GM12891 (cell line): ENCODE data around the gene RTL9.
"Not testable (repeated sequence)": the region's sequence is repeated elsewhere in the genome, so short reads cannot be mapped to it uniquely, and the experiment has no call there.

Experiments
- DNase-seq: peaks from one replicate; pipeline ENCODE4 v3.0.0; 2011; ENCODE audit warnings: low spot score; ENCODE audit not compliant: insufficient read length
- FAIRE-seq: peaks from 2 replicates; lab custom pipeline; 2011; peaks lifted over from hg19 to GRCh38; lab: Jason Lieb, UNC
- PAX5 ChIP-seq: IDR thresholded peaks from 2 replicates; pipeline ENCODE4 v1.6.1; 2011; ENCODE audit warnings: low read length, moderate library complexity, mild to moderate bottlenecking; ENCODE audit not compliant: insufficient read depth, severe bottlenecking
- POLR2A ChIP-seq: IDR thresholded peaks from 2 replicates; pipeline ENCODE4 v1.6.1; 2011; ENCODE audit warnings: low read depth, low read length, control low read depth
- POLR2AphosphoS5 ChIP-seq: IDR thresholded peaks from 2 replicates; pipeline ENCODE4 v1.6.1; 2011; ENCODE audit warnings: low read depth, low read length, control low read depth
- POU2F2 ChIP-seq: IDR thresholded peaks from 2 replicates; pipeline ENCODE4 v1.6.1; 2011; ENCODE audit warnings: low read depth, mild to moderate bottlenecking, control low read depth, low read length, moderate library complexity
- SPI1 ChIP-seq: IDR thresholded peaks from 2 replicates; pipeline ENCODE4 v1.6.1; 2011; ENCODE audit warnings: low read depth, low read length, control low read depth
- TAF1 ChIP-seq: IDR thresholded peaks from 2 replicates; pipeline ENCODE4 v1.6.1; 2011; ENCODE audit warnings: low read depth, low read length, control low read depth

The RTL9 gene

GRCh38 chrX:110402091-110402849 lies 43.6 kb downstream of the RTL9 start:
- no peak for FAIRE-seq
- DNase-seq: no peak
- TF ChIP-seq POU2F2: no peak
- no peak for TF ChIP-seq SPI1
- no peak for TF ChIP-seq TAF1
- no peak for TF ChIP-seq PAX5
- no peak for TF ChIP-seq POLR2A
- no peak for TF ChIP-seq POLR2AphosphoS5

GRCh38 chrX:110402850-110403221 lies 44.2 kb downstream of the RTL9 start:
- DNase-seq (no peak), FAIRE-seq (peak; percentile 63)
- no peak for TF ChIP-seq PAX5
- no peak for TF ChIP-seq POU2F2
- no peak for TF ChIP-seq POLR2AphosphoS5
- TF ChIP-seq SPI1: no peak
- no peak for TF ChIP-seq TAF1
- no peak for TF ChIP-seq POLR2A

GRCh38 chrX:110403441-110404238 lies 45.0 kb downstream of the RTL9 start:
- DNase-seq: no peak

GRCh38 chrX:110404376-110404775 lies 45.7 kb downstream of the RTL9 start:
- no peak for TF ChIP-seq POU2F2
- TF ChIP-seq SPI1: no peak
- no peak for TF ChIP-seq POLR2A
- no peak for TF ChIP-seq POLR2AphosphoS5
- DNase-seq: no peak
- no peak for FAIRE-seq

More at GRCh38 chrX:110403441-110404238, 45.0 kb downstream of the RTL9 start:
- TF ChIP-seq POLR2AphosphoS5: no peak
- no peak for TF ChIP-seq POU2F2
- TF ChIP-seq TAF1: no peak
- no peak for TF ChIP-seq PAX5
- no peak for TF ChIP-seq POLR2A
- TF ChIP-seq SPI1: no peak
- no peak for FAIRE-seq

GRCh38 chrX:110406250-110406649 lies 47.6 kb downstream of the RTL9 start:
- not testable (repeated sequence) for FAIRE-seq

GRCh38 chrX:110406822-110407221 lies 48.2 kb downstream of the RTL9 start:
- no peak for TF ChIP-seq PAX5
- FAIRE-seq (no peak), DNase-seq (no peak)

More at GRCh38 chrX:110406250-110406649, 47.6 kb downstream of the RTL9 start:
- DNase-seq: not testable (repeated sequence)

GRCh38 chrX:110407910-110408545 lies 49.4 kb downstream of the RTL9 start:
- DNase-seq (no peak), FAIRE-seq (peak; percentile 73)
- TF ChIP-seq SPI1: no peak
- TF ChIP-seq POLR2A: no peak
- no peak for TF ChIP-seq TAF1
- TF ChIP-seq POU2F2: no peak
